HCT116 (cell line): ENCODE measurements around the gene OR2AG2. TPM values are rescaled to one million over a fixed set of nuclear protein-coding genes. Genes with fewer than 3 reads are reported as not detected.

ENCODE experiments used
- ATAC-seq: fragments of 200-7000 bp; cut with Tn5 transposase; 2 replicates; pipeline ENCODE4 v1.9.1; 2020; ENCODE audit warnings: mild to moderate bottlenecking, moderate library complexity
- BruUV-seq: library from RNA; stranded (reverse); fragments of 400-500 nt; replicated peaks from 2 replicates; lab custom pipeline; 2021; lab: Mats Ljungman, UMichigan
- CTCF ChIA-PET: fragments of 300-600 bp; sonication (Branson Sonifier 250); formaldehyde crosslinking; loops from one replicate; lab custom pipeline; 2021; ENCODE audit warnings: antibody characterized with exemption; lab: Charles Lee
- POLR2A ChIA-PET: fragments of 300-600, 350-600 bp; sonication (Branson Sonifier 250); formaldehyde crosslinking; loops from one replicate; lab custom pipeline; 2021; ENCODE audit warnings: antibody characterized with exemption; lab: Charles Lee
- RAD21 ChIA-PET, 2 experiments: fragments of 300-600 bp; sonication (Branson Sonifier 250); formaldehyde crosslinking; loops; one replicate each; lab custom pipeline; 2023; ENCODE audit warnings: low total read pairs in 2 of 2; ENCODE audit not compliant: uncharacterized antibody in 2 of 2, unreplicated experiment in 2 of 2, low non-redundant PET in 1 of 2; lab: Charles Lee
- DNase-seq: peaks from one replicate; pipeline ENCODE4 v3.0.0-alpha.2; 2010; ENCODE audit warnings: low read depth, low spot score
- H2AFZ ChIP-seq: fragments of 200-600 bp; shearing (Covaris generic), sonication (generic); 2 replicates; pipeline ENCODE4 v1.6.1; 2017; ENCODE audit warnings: low read depth, mixed run types, mixed read lengths, antibody characterized with exemption, low read length; ENCODE audit not compliant: poor library complexity, severe bottlenecking
- H3K27ac ChIP-seq: 2 replicates; pipeline ENCODE4 v1.5.1; 2012; ENCODE audit warnings: low read depth, low read length
- H3K27me3 ChIP-seq: fragments of 200-600 bp; sonication (generic); 2 replicates; pipeline ENCODE4 v1.6.1; 2016; ENCODE audit warnings: mixed run types, low read length, mixed read lengths; ENCODE audit not compliant: insufficient read depth
- H3K36me3 ChIP-seq, 2 experiments: fragments of 200-500 bp in 1 of 2; fragments of 200-600 bp in 1 of 2; sonication (Bioruptor generic) in 1 of 2; sonication (generic) in 1 of 2; 2 replicates each; pipeline versions ENCODE4 v1.5.1 to v1.6.1; 2014 to 2016; ENCODE audit warnings: low read length in 2 of 2, inconsistent platforms in 1 of 2, mixed read lengths in 1 of 2, mixed run types in 1 of 2; ENCODE audit not compliant: insufficient read depth in 2 of 2, control insufficient read depth in 1 of 2
- H3K4me1 ChIP-seq, 2 experiments: fragments of 200-600 bp in 1 of 2; sonication (generic) in 1 of 2; 2 replicates each; pipeline versions ENCODE4 v1.5.1 to v1.6.1; 2012 to 2017; ENCODE audit warnings: low read length in 2 of 2, inconsistent platforms in 1 of 2, mild to moderate bottlenecking in 1 of 2, mixed read lengths in 1 of 2, mixed run types in 1 of 2, moderate library complexity in 1 of 2; ENCODE audit not compliant: insufficient read depth in 2 of 2, control insufficient read depth in 1 of 2
- H3K4me2 ChIP-seq: fragments of 200-600 bp; sonication (generic); 2 replicates; pipeline ENCODE4 v1.6.1; 2017; ENCODE audit warnings: mixed run types, low read length, mixed read lengths
- H3K4me3 ChIP-seq, 2 experiments: fragments of 200-600 bp in 1 of 2; sonication (generic) in 1 of 2; replicated peaks in 1 of 2; 2 replicates each; pipeline ENCODE4 v1.5.1; 2011 to 2016; ENCODE audit warnings: low read length in 2 of 2, control low read depth in 1 of 2, low read depth in 1 of 2, mild to moderate bottlenecking in 1 of 2, mixed read lengths in 1 of 2, mixed run types in 1 of 2
- H3K79me2 ChIP-seq: fragments of 200-600 bp; sonication (generic); 2 replicates; pipeline ENCODE4 v1.6.1; 2017; ENCODE audit warnings: mild to moderate bottlenecking, mixed run types, low read length, moderate library complexity, mixed read lengths; ENCODE audit not compliant: insufficient read depth
- H3K9ac ChIP-seq: fragments of 200-600 bp; sonication (generic); 2 replicates; pipeline ENCODE4 v1.6.1; 2016; ENCODE audit warnings: low read length, mixed read lengths
- H3K9me2 ChIP-seq: fragments of 200-600 bp; sonication (generic), shearing (Covaris generic); 2 replicates; pipeline ENCODE4 v1.6.1; 2017; ENCODE audit warnings: mixed run types, mild to moderate bottlenecking, moderate library complexity; ENCODE audit not compliant: insufficient read depth
- H3K9me3 ChIP-seq, 2 experiments: fragments of 200-500 bp in 1 of 2; fragments of 200-600 bp in 1 of 2; sonication (Bioruptor generic) in 1 of 2; sonication (generic) in 1 of 2; 2 replicates each; pipeline ENCODE4 v1.6.1; 2014 to 2017; ENCODE audit warnings: low read length in 2 of 2, mixed read lengths in 2 of 2, inconsistent platforms in 1 of 2, low read depth in 1 of 2, mild to moderate bottlenecking in 1 of 2, mixed run types in 1 of 2, moderate library complexity in 1 of 2; ENCODE audit not compliant: control insufficient read depth in 1 of 2, insufficient read depth in 1 of 2
- H4K20me1 ChIP-seq: fragments of 200-600 bp; sonication (generic), shearing (Covaris generic); 2 replicates; pipeline ENCODE4 v1.6.1; 2017; ENCODE audit warnings: mixed run types, mild to moderate bottlenecking, moderate library complexity; ENCODE audit not compliant: insufficient read depth
- ELF1 ChIP-seq: IDR thresholded peaks from 2 replicates; pipeline ENCODE4 v1.6.1; 2012; ENCODE audit warnings: low read depth, borderline replicate concordance
- EZH2 ChIP-seq: fragments of 200-600 bp; sonication (generic); IDR thresholded peaks from 2 replicates; pipeline ENCODE4 v1.6.1; 2017; ENCODE audit warnings: antibody characterized with exemption, mixed run types
- JUND ChIP-seq: IDR thresholded peaks from 2 replicates; pipeline ENCODE4 v1.6.1; 2012
- RAD21 ChIP-seq: IDR thresholded peaks from 2 replicates; pipeline ENCODE4 v1.6.1; 2012; ENCODE audit warnings: low read depth, mild to moderate bottlenecking
- SIN3A ChIP-seq: IDR thresholded peaks from 2 replicates; pipeline ENCODE4 v1.6.1; 2012; ENCODE audit warnings: low read depth
- SP1 ChIP-seq: IDR thresholded peaks from 2 replicates; pipeline ENCODE4 v1.6.1; 2012; ENCODE audit warnings: low read depth
- YY1 ChIP-seq: IDR thresholded peaks from 2 replicates; pipeline ENCODE4 v1.6.1; 2011; ENCODE audit warnings: low read length, low read depth, moderate library complexity, mild to moderate bottlenecking; ENCODE audit not compliant: insufficient replicate concordance; ENCODE audit errors: extremely low read depth
- ZFX ChIP-seq: fragments of 450-650 bp; IDR thresholded peaks from 2 replicates; pipeline ENCODE4 v1.6.1; 2017
- intact Hi-C: fragments of 100-400 bp; cut with micrococcal nuclease; formaldehyde crosslinking; loops from 2 replicates; pipeline ENCODE4 v1.10.0; 2022
- total RNA-seq: library from RNA; stranded (reverse); gene quantifications from one replicate; pipeline ENCODE4 v1.2.1, GENCODE V29; 2021; ENCODE audit not compliant: unreplicated experiment
- TF ChIP-seq, protein P1 (sequence below), 3 experiments: fragments of 200-600 bp in 1 of 3; sonication (generic) in 1 of 3; IDR thresholded peaks in 2 of 3; conservative IDR thresholded peaks in 1 of 3; 2 replicates each; pipeline ENCODE4 v1.5.1; 2012 to 2017; ENCODE audit warnings: low read depth in 2 of 3, low read length in 2 of 3, antibody characterized with exemption in 1 of 3, borderline replicate concordance in 1 of 3, control low read depth in 1 of 3, mild to moderate bottlenecking in 1 of 3, mixed read lengths in 1 of 3, mixed run types in 1 of 3, moderate library complexity in 1 of 3; ENCODE audit not compliant: insufficient read depth in 1 of 3
- TF ChIP-seq, protein P2 (sequence below): IDR thresholded peaks from 2 replicates; pipeline ENCODE4 v1.6.1; 2012; ENCODE audit warnings: low read depth

OR2AG2 gene
- total RNA-seq, 1 experiment from 2014 or later = 0.07 TPM

DNA sequence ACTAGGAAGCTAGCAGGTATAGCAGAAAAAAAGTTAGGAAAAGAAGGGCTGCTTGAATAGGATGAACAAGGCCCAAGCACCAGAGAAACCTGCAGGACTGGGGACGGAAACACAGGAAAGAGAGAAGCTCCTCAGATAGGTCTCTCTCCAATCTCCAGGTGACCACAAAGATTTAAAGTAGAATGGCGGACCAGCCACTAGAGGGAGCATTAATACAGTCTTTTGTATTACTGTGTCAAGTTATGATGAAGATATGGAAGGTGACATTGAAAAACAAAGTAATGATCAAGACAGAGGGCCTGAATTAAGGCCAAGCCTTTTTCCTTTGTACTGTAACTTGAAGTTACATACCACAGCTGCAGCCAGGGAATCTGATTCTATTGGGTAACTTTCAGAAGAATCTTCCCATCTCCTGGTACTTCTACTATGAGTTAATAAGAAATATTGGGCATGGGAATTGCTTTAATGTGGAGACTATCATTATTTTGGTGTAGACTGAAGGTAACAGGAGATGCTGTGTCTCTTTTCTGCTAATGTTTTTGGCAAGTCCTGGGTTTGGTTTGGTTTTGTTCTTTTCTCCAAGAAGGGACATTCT, 33.8 kb downstream of the OR2AG2 start:
- TF ChIP-seq RAD21 (peak; percentile 55; the same call in 1 of the 2 replicates), EZH2 (no peak)
- TF ChIP-seq, protein P1, sequence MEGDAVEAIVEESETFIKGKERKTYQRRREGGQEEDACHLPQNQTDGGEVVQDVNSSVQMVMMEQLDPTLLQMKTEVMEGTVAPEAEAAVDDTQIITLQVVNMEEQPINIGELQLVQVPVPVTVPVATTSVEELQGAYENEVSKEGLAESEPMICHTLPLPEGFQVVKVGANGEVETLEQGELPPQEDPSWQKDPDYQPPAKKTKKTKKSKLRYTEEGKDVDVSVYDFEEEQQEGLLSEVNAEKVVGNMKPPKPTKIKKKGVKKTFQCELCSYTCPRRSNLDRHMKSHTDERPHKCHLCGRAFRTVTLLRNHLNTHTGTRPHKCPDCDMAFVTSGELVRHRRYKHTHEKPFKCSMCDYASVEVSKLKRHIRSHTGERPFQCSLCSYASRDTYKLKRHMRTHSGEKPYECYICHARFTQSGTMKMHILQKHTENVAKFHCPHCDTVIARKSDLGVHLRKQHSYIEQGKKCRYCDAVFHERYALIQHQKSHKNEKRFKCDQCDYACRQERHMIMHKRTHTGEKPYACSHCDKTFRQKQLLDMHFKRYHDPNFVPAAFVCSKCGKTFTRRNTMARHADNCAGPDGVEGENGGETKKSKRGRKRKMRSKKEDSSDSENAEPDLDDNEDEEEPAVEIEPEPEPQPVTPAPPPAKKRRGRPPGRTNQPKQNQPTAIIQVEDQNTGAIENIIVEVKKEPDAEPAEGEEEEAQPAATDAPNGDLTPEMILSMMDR (IDR thresholded peaks at IDR 0.05 in 2 of 3, conservative IDR thresholded peaks at IDR 0.05 in 1 of 3; ENCODE audit: borderline replicate concordance in 1 of 3, insufficient read depth in 1 of 3, low read depth in 2 of 3, low read length in 2 of 3) = peak; percentile 41 to 77 (median 58)
- Histone ChIP-seq H3K9me3 (no peaks in the 10 kb centered on the region), H3K36me3 (no peaks in the 10 kb centered on the region), H2AFZ (no peak overlapping the region), H3K9ac (no peak overlapping the region), H3K4me1 (no peaks in the 10 kb centered on the region), H4K20me1 (no peaks in the 10 kb centered on the region), H3K79me2 (no peaks in the 10 kb centered on the region), H3K4me3 (no peak overlapping the region), H3K27ac (no peak overlapping the region), H3K9me2 (no peaks in the 10 kb centered on the region), H3K27me3 (peaks cover 59% of the 10 kb centered on the region), H3K4me2 (no peak overlapping the region)
- ChIA-PET CTCF (interaction anchor here (0.7 to 2.8 kb wide), 8 partner anchors 9 to 385 kb away, joined by 3 to 22 read pairs (median 4); no protein-coding TSS in a partner anchor), RAD21 (no interaction called here), POLR2A (interaction anchor here (0.7 kb wide), 1 partner anchor 32 kb away, joined by 3 read pairs; no protein-coding TSS in a partner anchor)
- DNase-seq (peak; percentile 43), ATAC-seq (peak; percentile 95)
- no TSS peak for BruUV-seq
- intact Hi-C loops = no loop called here

DNA sequence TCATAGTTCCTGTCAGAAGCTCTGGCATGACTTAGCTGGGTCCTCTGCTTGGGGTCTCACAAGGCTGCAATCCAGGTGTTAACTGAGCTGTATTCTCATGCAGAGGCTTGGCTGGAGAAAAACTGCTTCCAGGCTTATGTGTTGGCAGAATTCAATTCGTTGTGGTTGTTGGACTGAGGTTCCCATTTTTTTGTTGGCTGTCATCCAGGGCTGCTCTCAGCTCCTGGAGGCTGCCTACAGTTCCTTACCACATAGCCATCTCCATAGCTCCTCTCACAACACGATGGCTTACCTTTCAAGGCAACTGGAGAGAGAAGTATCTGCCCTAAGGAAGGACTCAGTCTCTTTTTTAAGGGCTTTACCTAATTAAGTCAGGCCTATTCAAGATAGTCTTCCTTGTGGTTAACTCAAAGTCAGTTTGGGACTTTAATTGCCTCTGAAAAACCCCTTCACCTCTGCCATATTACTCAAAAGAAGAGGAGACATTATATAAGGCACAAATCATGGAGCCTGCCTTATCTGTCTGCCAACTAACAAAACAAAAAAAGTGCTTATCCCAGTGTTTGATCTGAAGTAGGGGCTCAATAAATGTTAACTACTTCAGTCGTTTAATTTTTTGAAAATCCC, 35.2 kb downstream of the OR2AG2 start:
- RAD21 ChIA-PET = interaction anchor here in 1 of 2 experiments (0.7 kb wide), 1 partner anchor 76 kb away, joined by 4 read pairs; no protein-coding TSS in a partner anchor
- H3K9me3 ChIP-seq = no peaks in the 10 kb centered on the region
- DNase-seq (no peak), ATAC-seq (no peak)
- no peaks in the 10 kb centered on the region for H4K20me1 ChIP-seq
- H3K79me2 ChIP-seq = no peaks in the 10 kb centered on the region
- BruUV-seq = no TSS peak
- H3K27ac ChIP-seq = no peak overlapping the region
- H3K4me1 ChIP-seq = no peaks in the 10 kb centered on the region
- CTCF ChIA-PET = interaction anchor here (2.8 kb wide), 1 partner anchor 19 kb away, joined by 22 read pairs; no protein-coding TSS in a partner anchor
- peaks cover 46% of the 10 kb centered on the region for H3K27me3 ChIP-seq
- H3K9me2 ChIP-seq = no peaks in the 10 kb centered on the region
- H3K4me3 ChIP-seq = no peak overlapping the region
- intact Hi-C loops = no loop called here
- H3K9ac ChIP-seq = no peak overlapping the region
- H3K4me2 ChIP-seq = no peak overlapping the region
- H2AFZ ChIP-seq = no peak overlapping the region
- POLR2A ChIA-PET = no interaction called here
- no peaks in the 10 kb centered on the region for H3K36me3 ChIP-seq
- no peak for TF ChIP-seq JUND
- no peak for TF ChIP-seq SP1
- TF ChIP-seq, protein P2, sequence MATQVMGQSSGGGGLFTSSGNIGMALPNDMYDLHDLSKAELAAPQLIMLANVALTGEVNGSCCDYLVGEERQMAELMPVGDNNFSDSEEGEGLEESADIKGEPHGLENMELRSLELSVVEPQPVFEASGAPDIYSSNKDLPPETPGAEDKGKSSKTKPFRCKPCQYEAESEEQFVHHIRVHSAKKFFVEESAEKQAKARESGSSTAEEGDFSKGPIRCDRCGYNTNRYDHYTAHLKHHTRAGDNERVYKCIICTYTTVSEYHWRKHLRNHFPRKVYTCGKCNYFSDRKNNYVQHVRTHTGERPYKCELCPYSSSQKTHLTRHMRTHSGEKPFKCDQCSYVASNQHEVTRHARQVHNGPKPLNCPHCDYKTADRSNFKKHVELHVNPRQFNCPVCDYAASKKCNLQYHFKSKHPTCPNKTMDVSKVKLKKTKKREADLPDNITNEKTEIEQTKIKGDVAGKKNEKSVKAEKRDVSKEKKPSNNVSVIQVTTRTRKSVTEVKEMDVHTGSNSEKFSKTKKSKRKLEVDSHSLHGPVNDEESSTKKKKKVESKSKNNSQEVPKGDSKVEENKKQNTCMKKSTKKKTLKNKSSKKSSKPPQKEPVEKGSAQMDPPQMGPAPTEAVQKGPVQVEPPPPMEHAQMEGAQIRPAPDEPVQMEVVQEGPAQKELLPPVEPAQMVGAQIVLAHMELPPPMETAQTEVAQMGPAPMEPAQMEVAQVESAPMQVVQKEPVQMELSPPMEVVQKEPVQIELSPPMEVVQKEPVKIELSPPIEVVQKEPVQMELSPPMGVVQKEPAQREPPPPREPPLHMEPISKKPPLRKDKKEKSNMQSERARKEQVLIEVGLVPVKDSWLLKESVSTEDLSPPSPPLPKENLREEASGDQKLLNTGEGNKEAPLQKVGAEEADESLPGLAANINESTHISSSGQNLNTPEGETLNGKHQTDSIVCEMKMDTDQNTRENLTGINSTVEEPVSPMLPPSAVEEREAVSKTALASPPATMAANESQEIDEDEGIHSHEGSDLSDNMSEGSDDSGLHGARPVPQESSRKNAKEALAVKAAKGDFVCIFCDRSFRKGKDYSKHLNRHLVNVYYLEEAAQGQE = no peak
- TF ChIP-seq SIN3A = no peak
- TF ChIP-seq YY1 = no peak
- TF ChIP-seq ZFX = no peak
- no peak for TF ChIP-seq ELF1
